HL-60 (cell line): Measurements from ENCODE around the gene STARD6.

Experiments used
- DNase-seq, 2 experiments: peaks; one replicate each; pipeline ENCODE4 v3.0.0-alpha.2; 2010 to 2020; ENCODE audit warnings: low read depth in 1 of 2, low spot score in 1 of 2
- H3K27ac ChIP-seq: fragments of 250-450 bp; sonication (Bioruptor Pico); replicated peaks from 2 replicates; pipeline ENCODE4 v1.5.1; 2020; ENCODE audit warnings: mild to moderate bottlenecking, moderate library complexity
- H3K27me3 ChIP-seq: fragments of 250-450 bp; sonication (Bioruptor Pico); 2 replicates; pipeline ENCODE4 v1.5.1; 2021; ENCODE audit warnings: mild to moderate bottlenecking, moderate library complexity; ENCODE audit not compliant: insufficient read depth, poor library complexity, severe bottlenecking
- H3K4me3 ChIP-seq: replicated peaks from 2 replicates; pipeline ENCODE4 v1.5.1; 2011; ENCODE audit warnings: mild to moderate bottlenecking, control low read depth, low read length; ENCODE audit not compliant: insufficient read depth
- CTCF ChIP-seq: IDR thresholded peaks from one replicate; pipeline ENCODE4 v1.5.1; 2011; ENCODE audit warnings: low read length, control low read depth, inconsistent platforms; ENCODE audit not compliant: insufficient read depth
- GABPA ChIP-seq: IDR thresholded peaks from 2 replicates; pipeline ENCODE4 v1.6.1; 2012; ENCODE audit warnings: low read depth
- POLR2AphosphoS5 ChIP-seq: IDR thresholded peaks from 2 replicates; pipeline ENCODE4 v1.6.1; 2012; ENCODE audit warnings: low read depth
- REST ChIP-seq: IDR thresholded peaks from 2 replicates; pipeline ENCODE4 v1.6.1; 2012; ENCODE audit warnings: low read depth; ENCODE audit not compliant: insufficient replicate concordance
- SPI1 ChIP-seq: IDR thresholded peaks from 2 replicates; pipeline ENCODE4 v1.6.1; 2012; ENCODE audit warnings: low read depth, mild to moderate bottlenecking, borderline replicate concordance

Gene STARD6

GRCh38 chr18:54358495-54359040 is 910 bp upstream of the STARD6 start:
- TF ChIP-seq REST (no peak), GABPA (no peak), SPI1 (no peak), POLR2AphosphoS5 (no peak), CTCF (no peak)
- no peak for DNase-seq
- no peaks in the 10 kb centered on the region for H3K27me3 ChIP-seq
- H3K27ac ChIP-seq: peak overlapping the region; percentile 68
- H3K4me3 ChIP-seq: peak overlapping the region; percentile 79

- peak overlapping the region; percentile 68 for H3K27ac ChIP-seq
- no peak for TF ChIP-seq CTCF
- TF ChIP-seq SPI1: no peak
- no peak for TF ChIP-seq GABPA
- no peak for TF ChIP-seq POLR2AphosphoS5
- no peak for TF ChIP-seq REST
- DNase-seq: peak in 1 of 2 experiments; percentile 9
These were observed 487 bp downstream of the STARD6 start for GRCh38 chr18:54357082-54357659.

GRCh38 chr18:54351186-54351585 is 6.5 kb downstream of the STARD6 start:
- Histone ChIP-seq H3K4me3 (no peak overlapping the region), H3K27me3 (peaks cover 5% of the 10 kb centered on the region), H3K27ac (no peak overlapping the region)
- TF ChIP-seq POLR2AphosphoS5: no peak
- no peak for TF ChIP-seq GABPA
- TF ChIP-seq CTCF: no peak
- DNase-seq: no peak

More at GRCh38 chr18:54357082-54357659, 487 bp downstream of the STARD6 start:
- Histone ChIP-seq H3K4me3 (peak overlapping the region; percentile 79), H3K27me3 (peaks cover 2% of the 10 kb centered on the region)

GRCh38 chr18:54338230-54338629 is 19.4 kb downstream of the STARD6 start:
- no peak for DNase-seq
- no peak overlapping the region for H3K4me3 ChIP-seq
- no peak for TF ChIP-seq CTCF
- no peak for TF ChIP-seq GABPA
- no peak for TF ChIP-seq SPI1
- TF ChIP-seq POLR2AphosphoS5: no peak
- TF ChIP-seq REST: no peak
- H3K27ac ChIP-seq: no peak overlapping the region
- no peaks in the 10 kb centered on the region for H3K27me3 ChIP-seq
